H1 (cell line): ENCODE results near the gene PHAX.

Experiments used
- EP300 ChIP-seq, 2 experiments: IDR thresholded peaks; 1 replicate in 1 of 2; 2 replicates in 1 of 2; pipeline ENCODE4 v1.6.1; 2011 to 2012; ENCODE audit warnings: low read depth in 2 of 2, low read length in 2 of 2, mild to moderate bottlenecking in 2 of 2, borderline replicate concordance in 1 of 2, inconsistent platforms in 1 of 2, moderate library complexity in 1 of 2
- EZH2 ChIP-seq: fragments of 200-600 bp; sonication (generic); IDR thresholded peaks from 2 replicates; pipeline ENCODE4 v1.7.1; 2012; ENCODE audit warnings: low read depth, mild to moderate bottlenecking, moderate library complexity, low read length, inconsistent platforms; ENCODE audit not compliant: severe bottlenecking
- PHF8 ChIP-seq: fragments of 200-600 bp; sonication (generic); conservative IDR thresholded peaks from 2 replicates; pipeline ENCODE4 v1.7.1; 2012; ENCODE audit warnings: low read depth, mild to moderate bottlenecking, inconsistent platforms, low read length, moderate library complexity
- RNF2 ChIP-seq: fragments of 200-900, 300-1000 bp; sonication (generic); IDR thresholded peaks from 2 replicates; pipeline ENCODE4 v1.7.1; 2016; ENCODE audit warnings: borderline replicate concordance, low read depth, mild to moderate bottlenecking, antibody characterized with exemption, low read length; ENCODE audit not compliant: poor library complexity, severe bottlenecking; ENCODE audit errors: missing control alignments
- TCF12 ChIP-seq: IDR thresholded peaks from 2 replicates; pipeline ENCODE4 v1.6.1; 2011; ENCODE audit warnings: low read depth, mild to moderate bottlenecking, low read length
- YY1 ChIP-seq: IDR thresholded peaks from 2 replicates; pipeline ENCODE4 v1.6.1; 2011; ENCODE audit warnings: low read depth, mild to moderate bottlenecking, low read length
- TF ChIP-seq, protein P1 (sequence below), 3 experiments: IDR thresholded peaks; 1 replicate in 2 of 3; 2 replicates in 1 of 3; pipeline versions ENCODE4 v1.5.1 to v1.6.1; 2011; ENCODE audit warnings: low read length in 3 of 3, mild to moderate bottlenecking in 3 of 3, inconsistent platforms in 2 of 3, low read depth in 1 of 3, moderate library complexity in 1 of 3; ENCODE audit not compliant: insufficient read depth in 1 of 3; ENCODE audit errors: control extremely low read depth in 1 of 3

DNA sequence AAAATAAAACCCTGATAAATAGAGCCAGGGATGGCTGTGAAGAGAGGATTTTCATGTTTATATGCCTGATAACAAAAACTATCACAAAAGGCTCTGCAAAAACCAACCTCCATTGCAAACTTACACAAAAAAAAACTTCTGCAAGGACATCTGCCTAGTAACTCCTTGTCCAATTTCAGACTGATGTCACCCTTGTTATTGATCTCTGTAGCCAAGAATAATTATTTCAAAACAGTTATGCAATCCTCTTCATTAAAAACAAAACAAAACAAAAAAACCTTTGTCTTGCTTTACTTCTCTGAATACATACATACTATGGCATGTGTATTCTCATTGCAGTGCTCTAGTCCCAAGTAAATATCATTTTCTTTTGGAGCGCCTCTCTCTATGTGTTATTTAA is 49.7 kb downstream of the PHAX start:
- TF ChIP-seq YY1 (no peak), TCF12 (no peak), EZH2 (no peak), PHF8 (no peak), RNF2 (no peak), EP300 (IDR thresholded peaks at IDR 0.05; ENCODE audit: borderline replicate concordance in 1 of 2, low read depth in 2 of 2, low read length in 2 of 2) (no peak)
- TF ChIP-seq, protein P1, sequence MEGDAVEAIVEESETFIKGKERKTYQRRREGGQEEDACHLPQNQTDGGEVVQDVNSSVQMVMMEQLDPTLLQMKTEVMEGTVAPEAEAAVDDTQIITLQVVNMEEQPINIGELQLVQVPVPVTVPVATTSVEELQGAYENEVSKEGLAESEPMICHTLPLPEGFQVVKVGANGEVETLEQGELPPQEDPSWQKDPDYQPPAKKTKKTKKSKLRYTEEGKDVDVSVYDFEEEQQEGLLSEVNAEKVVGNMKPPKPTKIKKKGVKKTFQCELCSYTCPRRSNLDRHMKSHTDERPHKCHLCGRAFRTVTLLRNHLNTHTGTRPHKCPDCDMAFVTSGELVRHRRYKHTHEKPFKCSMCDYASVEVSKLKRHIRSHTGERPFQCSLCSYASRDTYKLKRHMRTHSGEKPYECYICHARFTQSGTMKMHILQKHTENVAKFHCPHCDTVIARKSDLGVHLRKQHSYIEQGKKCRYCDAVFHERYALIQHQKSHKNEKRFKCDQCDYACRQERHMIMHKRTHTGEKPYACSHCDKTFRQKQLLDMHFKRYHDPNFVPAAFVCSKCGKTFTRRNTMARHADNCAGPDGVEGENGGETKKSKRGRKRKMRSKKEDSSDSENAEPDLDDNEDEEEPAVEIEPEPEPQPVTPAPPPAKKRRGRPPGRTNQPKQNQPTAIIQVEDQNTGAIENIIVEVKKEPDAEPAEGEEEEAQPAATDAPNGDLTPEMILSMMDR (IDR thresholded peaks at IDR 0.05; ENCODE audit: control extremely low read depth in 1 of 3, insufficient read depth in 1 of 3, low read depth in 1 of 3, low read length in 3 of 3) = no peak
